Upper lobe of right lung (tissue), 1 donor: ENCODE measurements around the gene ERC2. TPM values are rescaled to one million over a fixed set of nuclear protein-coding genes. Genes with fewer than 3 reads are reported as not detected.

ENCODE experiments used
- ATAC-seq: fragments of 200-7000 bp; cut with Tn5 transposase; one replicate; pipeline ENCODE4 v1.9.1; 2020; ENCODE audit warnings: mild to moderate bottlenecking, moderate library complexity
- DNase-seq: peaks from one replicate; pipeline ENCODE4 v3.0.0-alpha.2; 2020
- H3K27ac ChIP-seq: fragments of 200-600 bp; one replicate; pipeline ENCODE4 v1.8.0; 2022
- H3K27me3 ChIP-seq: fragments of 200-600 bp; one replicate; pipeline ENCODE4 v1.8.0; 2022; ENCODE audit warnings: mild to moderate bottlenecking
- H3K36me3 ChIP-seq: fragments of 200-600 bp; one replicate; pipeline ENCODE4 v1.8.0; 2022
- H3K4me1 ChIP-seq: fragments of 200-600 bp; one replicate; pipeline ENCODE4 v1.8.0; 2022
- H3K4me3 ChIP-seq: fragments of 200-600 bp; one replicate; pipeline ENCODE4 v1.8.0; 2022; ENCODE audit warnings: mild to moderate bottlenecking
- H3K9me3 ChIP-seq: fragments of 200-600 bp; one replicate; pipeline ENCODE4 v1.8.0; 2022
- CTCF ChIP-seq: fragments of 200-600 bp; IDR thresholded peaks from one replicate; pipeline ENCODE4 v1.8.0; 2022; ENCODE audit warnings: antibody characterized with exemption
- intact Hi-C: fragments of 100-400 bp; cut with DNase I; formaldehyde crosslinking; loops from one replicate; pipeline ENCODE4 v1.11.0; 2022
- total RNA-seq: library from RNA; stranded (reverse); fragmentation: NEBNext Ultra II Directional; extraction: Animal tissue kit (Norgen Biotek cat#: 25700); gene quantifications from one replicate; pipeline ENCODE4 v1.2.1, GENCODE V29; 2021
- donor health status: DM: no; HTN: yes; CAD: no; lungs with severe emphysema.

The ERC2 gene
- total RNA-seq, 1 donor from 2014 or later = 1.4 TPM

GRCh38 chr3:56089739-56090138, 378.5 kb downstream of the ERC2 start:
- ATAC-seq (no peak), DNase-seq (no peak)
- Histone ChIP-seq H3K36me3 (no peaks in the 10 kb centered on the region), H3K4me3 (no peak overlapping the region), H3K9me3 (no peaks in the 10 kb centered on the region), H3K27ac (no peak overlapping the region), H3K27me3 (no peaks in the 10 kb centered on the region), H3K4me1 (no peaks in the 10 kb centered on the region)
- TF ChIP-seq CTCF = no peak
- intact Hi-C loops = no loop called here

GRCh38 chr3:56087451-56088053, 380.7 kb downstream of the ERC2 start:
- H3K9me3 ChIP-seq = no peaks in the 10 kb centered on the region
- ATAC-seq = no peak
- no peak for DNase-seq
- H3K27ac ChIP-seq = no peak overlapping the region
- intact Hi-C loops = no loop called here
- peak overlapping the region; percentile 12 for H3K4me3 ChIP-seq
- no peaks in the 10 kb centered on the region for H3K27me3 ChIP-seq
- no peak for TF ChIP-seq CTCF
- no peaks in the 10 kb centered on the region for H3K36me3 ChIP-seq
- no peaks in the 10 kb centered on the region for H3K4me1 ChIP-seq

- Histone ChIP-seq H3K4me1 (no peaks in the 10 kb centered on the region), H3K27me3 (no peaks in the 10 kb centered on the region), H3K9me3 (no peaks in the 10 kb centered on the region), H3K27ac (no peak overlapping the region), H3K36me3 (no peaks in the 10 kb centered on the region), H3K4me3 (no peak overlapping the region)
- no peak for ATAC-seq
- TF ChIP-seq CTCF = no peak
- no peak for DNase-seq
- intact Hi-C loops = no loop called here
These were observed 381.9 kb downstream of the ERC2 start for GRCh38 chr3:56086355-56086754.

- Histone ChIP-seq H3K4me3 (no peak overlapping the region), H3K27ac (no peak overlapping the region), H3K27me3 (no peaks in the 10 kb centered on the region), H3K9me3 (no peaks in the 10 kb centered on the region), H3K36me3 (no peaks in the 10 kb centered on the region), H3K4me1 (no peaks in the 10 kb centered on the region)
- no peak for TF ChIP-seq CTCF
- DNase-seq (no peak), ATAC-seq (no peak)
- intact Hi-C loops = no loop called here
These were observed 387.0 kb downstream of the ERC2 start for GRCh38 chr3:56081246-56081645.

GRCh38 chr3:56076746-56077145, 391.5 kb downstream of the ERC2 start:
- no peak for DNase-seq
- Histone ChIP-seq H3K4me1 (no peaks in the 10 kb centered on the region), H3K27me3 (no peaks in the 10 kb centered on the region), H3K36me3 (no peaks in the 10 kb centered on the region), H3K4me3 (no peak overlapping the region), H3K27ac (no peak overlapping the region), H3K9me3 (no peaks in the 10 kb centered on the region)
- no peak for TF ChIP-seq CTCF
- intact Hi-C loops = no loop called here
- ATAC-seq = peak; percentile 43

GRCh38 chr3:56075089-56075488, 393.2 kb downstream of the ERC2 start:
- TF ChIP-seq CTCF = no peak
- H3K4me1 ChIP-seq = no peaks in the 10 kb centered on the region
- H3K4me3 ChIP-seq = no peak overlapping the region
- intact Hi-C loops = no loop called here
- ATAC-seq (no peak), DNase-seq (no peak)
- H3K27me3 ChIP-seq = no peaks in the 10 kb centered on the region
- H3K9me3 ChIP-seq = no peaks in the 10 kb centered on the region
- H3K36me3 ChIP-seq = no peaks in the 10 kb centered on the region
- no peak overlapping the region for H3K27ac ChIP-seq
